Effector memory CD4-positive, alpha-beta T cell (primary cell): ENCODE results near the gene FFAR1.

Experiments
- DNase-seq, 3 donors: peaks; one replicate each; pipeline ENCODE4 v3.0.0-alpha.2; 2020
- H3K27ac ChIP-seq: 2 replicates; pipeline ENCODE4 v1.7.0; 2013; ENCODE audit warnings: mild to moderate bottlenecking, low read length, moderate library complexity; ENCODE audit not compliant: insufficient read depth, poor library complexity, severe bottlenecking
- H3K27me3 ChIP-seq: replicated peaks from 2 replicates; pipeline ENCODE4 v1.7.0; 2013; ENCODE audit warnings: mild to moderate bottlenecking, low read length; ENCODE audit not compliant: insufficient read depth, control insufficient read depth, poor library complexity, severe bottlenecking
- H3K36me3 ChIP-seq: 2 replicates; pipeline ENCODE4 v1.7.0; 2013; ENCODE audit warnings: mild to moderate bottlenecking, low read length, moderate library complexity; ENCODE audit not compliant: control insufficient read depth, insufficient read depth
- H3K4me1 ChIP-seq: 2 replicates; pipeline ENCODE4 v1.7.0; 2013; ENCODE audit warnings: low read length, mild to moderate bottlenecking; ENCODE audit not compliant: control insufficient read depth, insufficient read depth, poor library complexity, severe bottlenecking
- H3K4me3 ChIP-seq: 2 replicates; pipeline ENCODE4 v1.7.0; 2013; ENCODE audit warnings: low read length, low read depth, mild to moderate bottlenecking; ENCODE audit not compliant: insufficient read depth, poor library complexity, severe bottlenecking
- H3K9me3 ChIP-seq: 2 replicates; pipeline ENCODE4 v1.7.0; 2013; ENCODE audit warnings: mild to moderate bottlenecking, low read length, moderate library complexity; ENCODE audit not compliant: control insufficient read depth

The FFAR1 gene

DNA sequence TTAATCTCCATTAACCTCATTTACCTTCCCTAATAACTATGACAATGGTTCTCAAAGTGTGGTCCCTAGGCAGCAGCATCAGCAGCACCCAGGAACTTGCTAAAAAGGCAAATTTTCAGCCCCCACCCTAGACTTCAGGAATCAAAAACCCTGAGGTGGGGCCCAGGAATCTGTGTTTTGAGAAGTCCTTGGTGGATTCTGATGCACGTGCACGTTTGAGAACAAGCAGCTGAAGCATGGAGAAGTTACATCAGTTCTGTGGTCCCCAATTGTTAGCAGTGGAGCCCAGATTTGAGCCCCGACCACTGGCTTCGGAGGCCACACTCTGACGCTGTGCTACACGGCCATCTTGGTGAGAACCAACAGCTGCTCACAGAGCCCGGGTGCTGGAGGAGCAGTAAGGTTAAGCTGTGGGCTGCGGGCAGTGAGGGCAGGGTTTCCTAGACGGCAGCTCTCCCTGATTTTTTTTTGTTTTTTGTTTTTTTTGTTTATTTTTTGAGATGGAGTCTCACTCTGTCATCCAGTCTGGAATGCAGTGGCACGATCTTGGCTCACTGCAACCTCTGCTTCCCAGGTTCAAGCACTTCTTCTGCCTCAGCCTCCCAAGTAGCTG lies 32.7 kb upstream of the FFAR1 start:
- no peak overlapping the region for H3K27ac ChIP-seq
- DNase-seq, result no peak
- H3K9me3 ChIP-seq, result no peaks in the 10 kb centered on the region
- no peaks in the 10 kb centered on the region for H3K36me3 ChIP-seq
- H3K27me3 ChIP-seq, result no peaks in the 10 kb centered on the region
- peaks cover 5% of the 10 kb centered on the region for H3K4me1 ChIP-seq
- H3K4me3 ChIP-seq, result no peak overlapping the region

GRCh38 chr19:35315883-35316282 lies 31.8 kb upstream of the FFAR1 start:
- peaks cover 5% of the 10 kb centered on the region for H3K4me1 ChIP-seq
- no peaks in the 10 kb centered on the region for H3K36me3 ChIP-seq
- no peaks in the 10 kb centered on the region for H3K27me3 ChIP-seq
- no peaks in the 10 kb centered on the region for H3K9me3 ChIP-seq
- H3K4me3 ChIP-seq, result no peak overlapping the region
- no peak for DNase-seq
- H3K27ac ChIP-seq, result no peak overlapping the region

DNA sequence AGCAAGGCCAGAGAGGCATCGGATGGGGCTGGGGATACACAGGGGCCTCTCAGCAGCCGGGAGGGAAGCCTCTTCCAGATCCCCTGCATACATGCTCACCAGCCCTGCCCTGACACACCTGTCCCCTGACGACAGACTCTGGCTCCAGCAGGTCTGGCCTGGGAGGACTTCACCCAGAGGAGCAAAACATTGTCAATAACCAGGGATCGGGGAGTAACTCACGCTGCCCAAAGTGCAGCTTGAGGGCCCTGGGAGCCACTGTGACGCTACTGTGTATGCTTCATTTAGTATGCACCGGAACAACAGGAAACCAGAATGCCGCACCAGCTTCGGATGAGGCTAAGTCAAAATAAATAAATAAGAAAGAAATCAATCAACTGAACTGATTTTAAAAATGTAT lies 31.1 kb upstream of the FFAR1 start:
- Histone ChIP-seq H3K9me3 (no peaks in the 10 kb centered on the region), H3K27ac (no peak overlapping the region)

DNA sequence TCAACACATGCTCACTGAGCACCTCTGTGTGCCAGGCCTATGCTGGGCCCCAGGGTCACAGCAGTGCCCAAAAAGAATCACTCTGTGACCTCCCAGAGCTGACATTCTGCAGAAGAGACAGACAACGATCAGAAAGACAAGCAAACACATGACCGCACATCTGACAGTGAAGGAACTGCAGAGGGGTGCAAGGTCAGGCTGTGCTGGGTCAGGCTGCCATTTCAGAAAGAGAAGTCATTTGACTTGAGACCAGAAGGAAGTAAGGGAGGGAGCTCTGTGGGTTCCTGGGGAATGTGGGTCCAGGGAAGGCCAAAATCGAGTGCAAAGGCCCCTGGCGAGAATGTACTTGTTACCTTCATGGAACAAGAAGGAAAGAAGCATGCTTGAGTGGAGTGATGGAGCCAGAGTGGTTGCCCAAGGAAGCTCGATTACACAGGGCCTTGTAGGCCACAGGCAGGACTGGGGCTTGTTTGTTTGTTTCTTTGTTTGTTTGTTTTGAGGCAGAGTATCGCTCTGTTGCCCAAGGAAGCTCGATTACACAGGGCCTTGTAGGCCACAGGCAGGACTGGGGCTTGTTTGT lies 30.1 kb upstream of the FFAR1 start:
- H3K27me3 ChIP-seq, result no peaks in the 10 kb centered on the region
- no peak overlapping the region for H3K27ac ChIP-seq
- H3K4me3 ChIP-seq, result no peak overlapping the region
- no peaks in the 10 kb centered on the region for H3K9me3 ChIP-seq
- H3K36me3 ChIP-seq, result no peaks in the 10 kb centered on the region
- no peak for DNase-seq
- peaks cover 5% of the 10 kb centered on the region for H3K4me1 ChIP-seq

More for the DNA sequence above, 31.1 kb upstream of the FFAR1 start:
- DNase-seq, result no peak
- no peak overlapping the region for H3K4me3 ChIP-seq
- H3K4me1 ChIP-seq, result peaks cover 5% of the 10 kb centered on the region
- no peaks in the 10 kb centered on the region for H3K27me3 ChIP-seq
- H3K36me3 ChIP-seq, result no peaks in the 10 kb centered on the region

DNA sequence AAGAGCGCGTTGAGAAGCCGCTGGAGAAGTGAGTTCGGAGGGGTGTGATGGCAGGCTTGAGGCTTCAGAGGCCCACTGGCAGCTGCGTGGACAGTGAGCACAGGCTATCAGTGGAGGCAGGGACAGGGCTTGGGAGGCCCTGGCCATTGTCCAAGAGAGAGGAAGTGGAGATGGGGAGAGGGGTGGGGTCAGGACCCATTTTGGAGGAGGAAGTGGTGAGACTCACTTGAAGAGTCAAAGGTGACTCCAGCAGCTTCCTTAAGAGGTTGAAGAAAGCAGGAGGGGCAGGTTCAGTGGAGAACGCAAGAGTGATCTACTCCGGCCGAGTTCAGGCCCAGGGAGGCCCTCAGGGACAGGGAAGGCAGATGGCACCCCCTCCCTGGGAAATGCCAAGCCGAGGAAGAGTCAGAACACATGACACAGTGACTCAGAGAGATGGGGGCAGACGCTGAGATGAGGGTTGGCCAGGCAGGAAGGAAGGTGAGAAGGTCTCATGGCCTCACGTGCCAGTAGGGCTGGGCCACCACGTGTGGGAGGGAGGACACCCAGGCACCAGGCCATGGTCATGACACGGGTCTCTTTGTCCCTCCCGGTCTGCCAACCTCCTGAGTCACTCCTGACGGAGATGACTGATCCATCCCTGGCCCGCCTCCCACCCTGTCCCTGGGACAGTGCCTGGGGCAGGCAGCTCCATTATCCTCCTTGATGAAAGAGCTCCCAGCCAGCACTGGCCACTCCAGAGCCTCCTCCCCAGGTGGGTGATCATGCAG lies 28.8 kb upstream of the FFAR1 start:
- Histone ChIP-seq H3K27ac (no peak overlapping the region), H3K27me3 (no peaks in the 10 kb centered on the region), H3K4me1 (peaks cover 5% of the 10 kb centered on the region), H3K36me3 (no peaks in the 10 kb centered on the region), H3K4me3 (no peak overlapping the region), H3K9me3 (no peaks in the 10 kb centered on the region)
- DNase-seq, result no peak

DNA sequence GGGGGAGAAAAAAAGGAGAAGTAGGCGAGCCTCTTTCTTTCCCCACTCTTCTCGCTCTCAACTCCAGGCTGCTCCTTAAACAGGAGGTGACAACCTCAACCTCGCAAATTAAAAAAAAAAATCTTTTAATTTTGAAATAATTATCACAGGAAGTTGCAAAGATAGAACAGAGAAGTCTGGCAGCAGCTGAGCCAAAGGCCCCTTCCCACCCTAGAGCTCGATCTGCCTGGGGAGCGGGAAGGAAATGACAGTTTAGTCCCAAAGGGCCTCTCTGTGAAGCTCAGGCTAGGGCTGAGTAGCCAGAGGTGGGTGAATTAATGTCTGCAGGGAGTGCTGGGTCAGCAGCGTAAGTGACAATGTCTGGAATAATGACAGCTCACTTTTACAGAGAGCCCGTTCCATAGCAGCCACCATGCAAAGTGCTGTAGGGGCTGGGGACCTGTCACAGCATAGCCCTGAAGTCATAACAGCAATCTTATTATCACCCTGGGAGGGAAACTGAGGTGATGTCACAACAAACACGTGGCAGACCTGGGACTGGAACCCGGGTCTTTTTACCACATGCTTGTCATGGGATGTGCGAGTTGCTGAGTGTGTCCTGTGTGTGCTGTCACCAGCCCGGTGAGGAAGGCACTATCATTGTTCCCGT lies 27.5 kb upstream of the FFAR1 start:
- Histone ChIP-seq H3K9me3 (no peaks in the 10 kb centered on the region), H3K27me3 (no peaks in the 10 kb centered on the region), H3K4me1 (peaks cover 5% of the 10 kb centered on the region), H3K27ac (no peak overlapping the region), H3K4me3 (no peak overlapping the region), H3K36me3 (no peaks in the 10 kb centered on the region)
- no peak for DNase-seq

DNA sequence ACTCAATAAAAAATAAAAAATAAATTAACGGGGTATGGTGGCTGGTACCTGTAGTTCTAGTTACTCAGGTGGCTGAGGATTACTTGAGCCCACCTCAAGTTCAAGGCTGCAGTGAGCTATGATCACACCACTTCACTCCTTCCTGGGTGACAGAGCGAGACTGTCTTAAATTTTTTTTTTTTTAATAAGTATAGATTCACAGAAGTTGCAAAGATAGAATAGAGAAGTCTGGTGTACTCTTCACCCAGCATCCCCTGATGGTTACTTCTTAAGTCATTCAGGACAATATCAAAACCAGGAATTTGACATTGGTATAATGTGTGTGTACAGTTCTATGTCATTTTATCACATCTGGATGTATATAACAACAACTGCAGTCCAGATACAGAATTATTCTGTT lies 26.4 kb upstream of the FFAR1 start:
- no peaks in the 10 kb centered on the region for H3K36me3 ChIP-seq
- H3K27ac ChIP-seq, result no peak overlapping the region
- no peaks in the 10 kb centered on the region for H3K9me3 ChIP-seq
- H3K4me3 ChIP-seq, result no peak overlapping the region
- no peak for DNase-seq
- peaks cover 5% of the 10 kb centered on the region for H3K4me1 ChIP-seq
- no peaks in the 10 kb centered on the region for H3K27me3 ChIP-seq

GRCh38 chr19:35322014-35322413 lies 25.7 kb upstream of the FFAR1 start:
- no peak for DNase-seq
- Histone ChIP-seq H3K4me3 (no peak overlapping the region), H3K27me3 (no peaks in the 10 kb centered on the region), H3K36me3 (no peaks in the 10 kb centered on the region), H3K4me1 (peaks cover 5% of the 10 kb centered on the region), H3K27ac (no peak overlapping the region), H3K9me3 (no peaks in the 10 kb centered on the region)

- no peaks in the 10 kb centered on the region for H3K9me3 ChIP-seq
- no peaks in the 10 kb centered on the region for H3K36me3 ChIP-seq
- H3K27me3 ChIP-seq, result no peaks in the 10 kb centered on the region
- no peaks in the 10 kb centered on the region for H3K4me1 ChIP-seq
- H3K4me3 ChIP-seq, result no peak overlapping the region
- no peak for DNase-seq
- H3K27ac ChIP-seq, result no peak overlapping the region
These were observed 20.1 kb upstream of the FFAR1 start for GRCh38 chr19:35327642-35328041.

GRCh38 chr19:35328851-35329285 lies 18.8 kb upstream of the FFAR1 start, which contains the start of gene CD22:
CD22 (plus strand) TSS chr19:35329187; CDS start chr19:35332041, 2,854 bp downstream.
- Histone ChIP-seq H3K9me3 (no peaks in the 10 kb centered on the region), H3K27ac (no peak within 1 kb of the TSS), H3K4me3 (no peak within 1 kb of the TSS), H3K4me1 (no peaks in the 10 kb centered on the region), H3K36me3 (no peaks in the 10 kb centered on the region), H3K27me3 (no peaks in the 10 kb centered on the region)
- no peak for DNase-seq
